HCT116 (cell line): ENCODE measurements around the gene SIT1.

Experiments
- CBX3 ChIP-seq: IDR thresholded peaks from 2 replicates; pipeline ENCODE4 v1.6.1; 2012; ENCODE audit warnings: low read depth
- EGR1 ChIP-seq: IDR thresholded peaks from 2 replicates; pipeline ENCODE4 v1.6.1; 2012; ENCODE audit warnings: low read depth
- ELF1 ChIP-seq: IDR thresholded peaks from 2 replicates; pipeline ENCODE4 v1.6.1; 2012; ENCODE audit warnings: low read depth, borderline replicate concordance
- EZH2 ChIP-seq: fragments of 200-600 bp; sonication (generic); IDR thresholded peaks from 2 replicates; pipeline ENCODE4 v1.6.1; 2017; ENCODE audit warnings: antibody characterized with exemption, mixed run types
- EZH2phosphoT487 ChIP-seq: fragments of 200-600 bp; IDR thresholded peaks from 2 replicates; pipeline ENCODE4 v1.6.1; 2018; ENCODE audit warnings: antibody characterized with exemption, borderline replicate concordance
- MAX ChIP-seq: IDR thresholded peaks from 2 replicates; pipeline ENCODE4 v1.6.1; 2012
- POLR2A ChIP-seq: IDR thresholded peaks from 2 replicates; pipeline ENCODE4 v1.7.0; 2011; ENCODE audit warnings: borderline replicate concordance; ENCODE audit not compliant: insufficient read depth, insufficient read length; ENCODE audit errors: extremely low read depth
- POLR2AphosphoS5 ChIP-seq: IDR thresholded peaks from 2 replicates; pipeline ENCODE4 v1.6.1; 2011; ENCODE audit warnings: mild to moderate bottlenecking, low read depth, low read length, moderate library complexity
- RAD21 ChIP-seq: IDR thresholded peaks from 2 replicates; pipeline ENCODE4 v1.6.1; 2012; ENCODE audit warnings: low read depth, mild to moderate bottlenecking
- ZNF274 ChIP-seq: fragments of 200-500 bp; sonication (Bioruptor generic); IDR thresholded peaks from 2 replicates; pipeline ENCODE4 v1.6.1; 2014; ENCODE audit warnings: mild to moderate bottlenecking, low read depth, low read length, inconsistent platforms
- TF ChIP-seq, protein P1 (sequence below), 3 experiments: fragments of 200-600 bp in 1 of 3; sonication (generic) in 1 of 3; IDR thresholded peaks in 2 of 3; conservative IDR thresholded peaks in 1 of 3; 2 replicates each; pipeline ENCODE4 v1.5.1; 2012 to 2017; ENCODE audit warnings: low read depth in 2 of 3, low read length in 2 of 3, antibody characterized with exemption in 1 of 3, borderline replicate concordance in 1 of 3, control low read depth in 1 of 3, mild to moderate bottlenecking in 1 of 3, mixed read lengths in 1 of 3, mixed run types in 1 of 3, moderate library complexity in 1 of 3; ENCODE audit not compliant: insufficient read depth in 1 of 3
- TF ChIP-seq, protein P2 (sequence below): IDR thresholded peaks from 2 replicates; pipeline ENCODE4 v1.6.1; 2012; ENCODE audit warnings: low read depth

GRCh38 chr9:35691334-35691650, 40.6 kb upstream of the SIT1 start:
- TF ChIP-seq, protein P1, sequence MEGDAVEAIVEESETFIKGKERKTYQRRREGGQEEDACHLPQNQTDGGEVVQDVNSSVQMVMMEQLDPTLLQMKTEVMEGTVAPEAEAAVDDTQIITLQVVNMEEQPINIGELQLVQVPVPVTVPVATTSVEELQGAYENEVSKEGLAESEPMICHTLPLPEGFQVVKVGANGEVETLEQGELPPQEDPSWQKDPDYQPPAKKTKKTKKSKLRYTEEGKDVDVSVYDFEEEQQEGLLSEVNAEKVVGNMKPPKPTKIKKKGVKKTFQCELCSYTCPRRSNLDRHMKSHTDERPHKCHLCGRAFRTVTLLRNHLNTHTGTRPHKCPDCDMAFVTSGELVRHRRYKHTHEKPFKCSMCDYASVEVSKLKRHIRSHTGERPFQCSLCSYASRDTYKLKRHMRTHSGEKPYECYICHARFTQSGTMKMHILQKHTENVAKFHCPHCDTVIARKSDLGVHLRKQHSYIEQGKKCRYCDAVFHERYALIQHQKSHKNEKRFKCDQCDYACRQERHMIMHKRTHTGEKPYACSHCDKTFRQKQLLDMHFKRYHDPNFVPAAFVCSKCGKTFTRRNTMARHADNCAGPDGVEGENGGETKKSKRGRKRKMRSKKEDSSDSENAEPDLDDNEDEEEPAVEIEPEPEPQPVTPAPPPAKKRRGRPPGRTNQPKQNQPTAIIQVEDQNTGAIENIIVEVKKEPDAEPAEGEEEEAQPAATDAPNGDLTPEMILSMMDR (IDR thresholded peaks at IDR 0.05 in 2 of 3, conservative IDR thresholded peaks at IDR 0.05 in 1 of 3; ENCODE audit: borderline replicate concordance in 1 of 3, insufficient read depth in 1 of 3, low read depth in 2 of 3, low read length in 2 of 3) = no peak
- TF ChIP-seq EGR1 = no peak
- TF ChIP-seq EZH2phosphoT487 = no peak
- TF ChIP-seq ELF1 = no peak
- TF ChIP-seq, protein P2, sequence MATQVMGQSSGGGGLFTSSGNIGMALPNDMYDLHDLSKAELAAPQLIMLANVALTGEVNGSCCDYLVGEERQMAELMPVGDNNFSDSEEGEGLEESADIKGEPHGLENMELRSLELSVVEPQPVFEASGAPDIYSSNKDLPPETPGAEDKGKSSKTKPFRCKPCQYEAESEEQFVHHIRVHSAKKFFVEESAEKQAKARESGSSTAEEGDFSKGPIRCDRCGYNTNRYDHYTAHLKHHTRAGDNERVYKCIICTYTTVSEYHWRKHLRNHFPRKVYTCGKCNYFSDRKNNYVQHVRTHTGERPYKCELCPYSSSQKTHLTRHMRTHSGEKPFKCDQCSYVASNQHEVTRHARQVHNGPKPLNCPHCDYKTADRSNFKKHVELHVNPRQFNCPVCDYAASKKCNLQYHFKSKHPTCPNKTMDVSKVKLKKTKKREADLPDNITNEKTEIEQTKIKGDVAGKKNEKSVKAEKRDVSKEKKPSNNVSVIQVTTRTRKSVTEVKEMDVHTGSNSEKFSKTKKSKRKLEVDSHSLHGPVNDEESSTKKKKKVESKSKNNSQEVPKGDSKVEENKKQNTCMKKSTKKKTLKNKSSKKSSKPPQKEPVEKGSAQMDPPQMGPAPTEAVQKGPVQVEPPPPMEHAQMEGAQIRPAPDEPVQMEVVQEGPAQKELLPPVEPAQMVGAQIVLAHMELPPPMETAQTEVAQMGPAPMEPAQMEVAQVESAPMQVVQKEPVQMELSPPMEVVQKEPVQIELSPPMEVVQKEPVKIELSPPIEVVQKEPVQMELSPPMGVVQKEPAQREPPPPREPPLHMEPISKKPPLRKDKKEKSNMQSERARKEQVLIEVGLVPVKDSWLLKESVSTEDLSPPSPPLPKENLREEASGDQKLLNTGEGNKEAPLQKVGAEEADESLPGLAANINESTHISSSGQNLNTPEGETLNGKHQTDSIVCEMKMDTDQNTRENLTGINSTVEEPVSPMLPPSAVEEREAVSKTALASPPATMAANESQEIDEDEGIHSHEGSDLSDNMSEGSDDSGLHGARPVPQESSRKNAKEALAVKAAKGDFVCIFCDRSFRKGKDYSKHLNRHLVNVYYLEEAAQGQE = no peak
- no peak for TF ChIP-seq POLR2A
- no peak for TF ChIP-seq MAX
- no peak for TF ChIP-seq CBX3
- no peak for TF ChIP-seq ZNF274
- TF ChIP-seq RAD21 = no peak
- TF ChIP-seq EZH2 = no peak
- TF ChIP-seq POLR2AphosphoS5 = no peak
